Stimulated activated CD4-positive, alpha-beta T cell treated with anti-CD3 and anti-CD28 coated beads, Interleukin-2, amount 100 ng/mL, for 4 hours (primary cell): Measurements from ENCODE around the gene APOC3.
"Not testable (repeated sequence)": the region's sequence is repeated elsewhere in the genome, so short reads cannot be mapped to it uniquely, and the experiment has no call there.

Source experiments
- DNase-seq: peaks from one replicate; pipeline ENCODE4 v3.0.0-alpha.2; 2020; ENCODE audit warnings: low read depth

The APOC3 gene

GRCh38 chr11:116829525-116830183 is at the start of gene APOC3:
APOC3 (plus strand) TSS chr11:116829907; CDS start chr11:116830583, 676 bp downstream.
- no peak for DNase-seq

GRCh38 chr11:116782728-116783127 is 47.0 kb upstream of the APOC3 start:
- no peak for DNase-seq

GRCh38 chr11:116786326-116786725 is 43.4 kb upstream of the APOC3 start:
- no peak for DNase-seq

- no peak for DNase-seq
These were observed 42.7 kb upstream of the APOC3 start for GRCh38 chr11:116786966-116787365.

- no peak for DNase-seq
These were observed 42.3 kb upstream of the APOC3 start for GRCh38 chr11:116787436-116787785.

- DNase-seq: peak; percentile 76
These were observed 41.8 kb upstream of the APOC3 start, which contains the start of gene ZPR1 for GRCh38 chr11:116787786-116788486. ZPR1 (minus strand) TSS chr11:116788023; CDS start chr11:116787990, 33 bp downstream.

GRCh38 chr11:116788534-116788933 is 41.2 kb upstream of the APOC3 start:
- no peak for DNase-seq

GRCh38 chr11:116788975-116789374 is 40.7 kb upstream of the APOC3 start:
- no peak for DNase-seq

GRCh38 chr11:116790167-116791001 is 39.3 kb upstream of the APOC3 start:
- no peak for DNase-seq

GRCh38 chr11:116791002-116791812 is 38.5 kb upstream of the APOC3 start:
- DNase-seq: peak; percentile 61

- no peak for DNase-seq
These were observed 37.9 kb upstream of the APOC3 start, which contains the start of gene APOA5 for GRCh38 chr11:116791813-116792143. APOA5 (minus strand) TSS chr11:116791879; CDS start chr11:116791860, 19 bp downstream.

- no peak for DNase-seq
These were observed 37.4 kb upstream of the APOC3 start for GRCh38 chr11:116792144-116792868.

- DNase-seq: no peak
These were observed 36.6 kb upstream of the APOC3 start for GRCh38 chr11:116792869-116793771.

GRCh38 chr11:116793772-116794097 is 36.0 kb upstream of the APOC3 start:
- no peak for DNase-seq

- no peak for DNase-seq
These were observed 34.9 kb upstream of the APOC3 start for GRCh38 chr11:116794851-116795250.

GRCh38 chr11:116796548-116796947 is 33.2 kb upstream of the APOC3 start:
- DNase-seq: no peak

GRCh38 chr11:116797816-116798215 is 31.9 kb upstream of the APOC3 start:
- DNase-seq: no peak

GRCh38 chr11:116798368-116798767 is 31.3 kb upstream of the APOC3 start:
- DNase-seq: no peak

- no peak for DNase-seq
These were observed 29.1 kb upstream of the APOC3 start for GRCh38 chr11:116800610-116801009.

GRCh38 chr11:116801662-116802061 is 28.0 kb upstream of the APOC3 start:
- not testable (repeated sequence) for DNase-seq
